NCI-H345 treated with DMSO at 0.1 percent for 48 hours (cell line): ENCODE measurements around the gene MME.

ENCODE experiments used
- DNase-seq: peaks from one replicate; lab custom pipeline; 2025; ENCODE audit not compliant: unreplicated experiment; lab: John Stamatoyannopoulos, UW

Gene MME

GRCh38 chr3:155230382-155230781 lies 150.3 kb downstream of the MME start:
- no peak for DNase-seq

DNA sequence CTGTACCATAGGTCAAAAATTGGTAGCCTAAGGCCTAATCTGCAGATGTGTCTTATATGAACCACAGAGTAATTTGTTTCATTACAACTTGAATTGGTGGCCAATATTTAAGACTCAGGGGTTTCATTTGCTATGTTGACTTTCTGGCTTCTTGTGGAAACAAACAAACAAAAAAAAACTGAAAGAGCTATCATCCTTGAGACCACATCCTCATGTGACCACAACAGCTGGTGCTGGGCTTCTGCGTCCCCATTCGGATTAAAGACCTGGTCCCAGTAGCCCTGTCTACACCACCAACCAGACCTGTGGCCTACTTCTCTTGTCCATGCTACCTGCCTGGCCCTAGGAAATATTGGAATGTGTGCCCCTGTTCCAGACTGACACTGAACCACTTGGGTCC lies 151.7 kb downstream of the MME start:
- DNase-seq: no peak

- DNase-seq: no peak
Measured at GRCh38 chr3:155232605-155233004, 152.5 kb downstream of the MME start.

DNA sequence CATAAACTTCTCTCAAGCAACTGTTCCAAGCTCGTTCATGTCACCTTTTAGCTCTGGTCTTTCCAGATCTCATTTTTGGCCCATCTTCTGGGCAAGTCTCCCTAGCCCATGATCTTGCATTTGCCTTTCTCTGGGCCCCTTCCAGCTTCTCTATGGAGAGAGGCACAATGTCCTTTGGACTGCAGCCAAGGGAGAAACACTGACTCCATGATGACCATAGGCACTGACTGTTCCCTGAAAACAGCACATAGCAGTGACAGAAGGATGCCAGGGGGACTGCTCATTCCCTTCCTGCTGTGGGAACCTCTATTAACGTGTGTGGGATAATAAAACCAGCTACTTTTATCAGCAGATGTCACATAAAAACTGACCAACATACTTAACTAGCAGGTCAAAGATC lies 153.1 kb downstream of the MME start:
- no peak for DNase-seq
